Stimulated activated CD4-positive, alpha-beta T cell treated with anti-CD3 and anti-CD28 coated beads, Interleukin-4, amount 100 ng/mL, for 48 hours (primary cell): Measurements from ENCODE around the gene TBCK.

Experiments used
- DNase-seq, 2 donors: peaks; one replicate each; pipeline ENCODE4 v3.0.0-alpha.2; 2020; ENCODE audit warnings: low read depth in 2 of 2

Gene TBCK

DNA sequence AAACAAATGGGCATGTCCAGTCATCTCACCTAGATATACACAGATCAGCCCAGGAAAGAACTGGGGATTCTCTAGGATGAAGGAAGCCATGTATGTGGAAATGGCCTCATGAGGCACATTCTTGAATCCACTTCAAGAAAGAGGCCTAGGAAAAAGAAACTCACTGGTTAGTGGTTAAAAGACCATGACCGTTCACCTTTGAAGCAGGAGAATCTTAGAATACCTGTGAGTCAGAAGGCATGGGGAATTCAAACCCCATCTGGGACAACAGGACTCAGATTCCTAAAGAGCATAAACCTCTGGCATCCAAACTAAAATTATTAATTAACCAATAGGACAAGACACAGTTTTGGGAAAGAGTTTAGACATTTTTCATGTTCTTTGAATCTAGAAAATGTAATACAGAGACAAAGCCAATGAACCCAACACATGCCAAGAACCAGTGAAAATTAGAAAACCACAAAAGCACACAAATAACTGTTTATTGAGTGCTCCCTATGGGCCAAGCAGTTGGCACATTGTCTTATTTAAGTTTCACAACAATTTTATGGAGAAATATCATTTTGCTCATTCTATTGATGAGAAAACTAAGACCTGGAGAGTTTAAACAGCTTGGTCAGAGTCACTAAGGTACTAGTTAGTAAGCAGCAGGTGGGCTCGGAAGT, 323.2 kb downstream of the TBCK start:
- DNase-seq: no peak

DNA sequence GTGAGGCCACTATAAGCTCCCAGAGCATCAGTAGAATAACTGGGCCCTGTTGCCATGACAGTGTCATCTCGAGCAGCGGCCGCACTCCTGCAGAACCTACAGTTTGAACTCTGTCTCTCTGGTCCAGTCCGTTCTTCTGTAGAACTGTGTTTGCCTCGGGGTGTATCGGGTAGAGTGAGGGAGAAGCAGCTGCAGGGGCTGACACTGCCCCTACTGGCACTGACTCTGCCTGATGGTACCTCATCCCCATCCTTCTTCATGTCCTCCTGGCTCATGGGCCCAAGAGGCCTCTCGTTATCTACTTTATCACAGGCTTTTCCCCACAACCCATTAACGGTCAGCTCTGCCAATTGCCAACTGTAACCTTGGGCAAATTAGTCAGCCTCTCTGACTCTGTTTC, 324.3 kb downstream of the TBCK start:
- no peak for DNase-seq
